AG09309 (cell line): ENCODE data around the gene LMX1A.

Source experiments
- DNase-seq: peaks from one replicate; pipeline ENCODE4 v3.0.0-alpha.2; 2010; ENCODE audit warnings: low read depth
- H3K4me3 ChIP-seq: 2 replicates; pipeline ENCODE4 v1.5.1; 2011; ENCODE audit warnings: mild to moderate bottlenecking, low read depth, low read length, moderate library complexity; ENCODE audit not compliant: control insufficient read depth
- TF ChIP-seq, protein P1 (sequence below): IDR thresholded peaks from 2 replicates; pipeline ENCODE4 v1.5.1; 2011; ENCODE audit warnings: mild to moderate bottlenecking, low read depth, low read length, inconsistent platforms; ENCODE audit not compliant: insufficient read depth, control insufficient read depth; ENCODE audit errors: missing control alignments

Gene LMX1A

DNA sequence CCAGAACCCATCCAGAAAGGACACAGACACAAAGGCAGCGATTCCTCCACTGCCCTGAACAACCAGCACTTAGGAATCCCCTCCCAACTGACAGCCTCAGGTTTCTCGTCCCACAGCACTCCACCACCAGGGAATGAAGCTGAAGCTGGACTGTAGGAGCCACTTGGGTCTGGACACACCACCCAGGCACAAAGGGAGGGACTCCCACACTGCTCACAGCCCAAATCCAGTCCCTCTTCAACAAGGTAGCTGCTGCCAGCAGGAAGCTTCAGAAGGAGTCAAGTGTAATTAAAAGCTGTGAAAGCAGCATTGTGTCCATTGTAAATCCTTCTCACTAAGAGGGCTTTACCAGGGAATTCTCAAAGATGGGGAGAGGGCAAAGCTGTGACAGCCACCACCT is 29.0 kb downstream of the LMX1A start:
- TF ChIP-seq, protein P1, sequence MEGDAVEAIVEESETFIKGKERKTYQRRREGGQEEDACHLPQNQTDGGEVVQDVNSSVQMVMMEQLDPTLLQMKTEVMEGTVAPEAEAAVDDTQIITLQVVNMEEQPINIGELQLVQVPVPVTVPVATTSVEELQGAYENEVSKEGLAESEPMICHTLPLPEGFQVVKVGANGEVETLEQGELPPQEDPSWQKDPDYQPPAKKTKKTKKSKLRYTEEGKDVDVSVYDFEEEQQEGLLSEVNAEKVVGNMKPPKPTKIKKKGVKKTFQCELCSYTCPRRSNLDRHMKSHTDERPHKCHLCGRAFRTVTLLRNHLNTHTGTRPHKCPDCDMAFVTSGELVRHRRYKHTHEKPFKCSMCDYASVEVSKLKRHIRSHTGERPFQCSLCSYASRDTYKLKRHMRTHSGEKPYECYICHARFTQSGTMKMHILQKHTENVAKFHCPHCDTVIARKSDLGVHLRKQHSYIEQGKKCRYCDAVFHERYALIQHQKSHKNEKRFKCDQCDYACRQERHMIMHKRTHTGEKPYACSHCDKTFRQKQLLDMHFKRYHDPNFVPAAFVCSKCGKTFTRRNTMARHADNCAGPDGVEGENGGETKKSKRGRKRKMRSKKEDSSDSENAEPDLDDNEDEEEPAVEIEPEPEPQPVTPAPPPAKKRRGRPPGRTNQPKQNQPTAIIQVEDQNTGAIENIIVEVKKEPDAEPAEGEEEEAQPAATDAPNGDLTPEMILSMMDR, result no peak
- no peak overlapping the region for H3K4me3 ChIP-seq
- no peak for DNase-seq

DNA sequence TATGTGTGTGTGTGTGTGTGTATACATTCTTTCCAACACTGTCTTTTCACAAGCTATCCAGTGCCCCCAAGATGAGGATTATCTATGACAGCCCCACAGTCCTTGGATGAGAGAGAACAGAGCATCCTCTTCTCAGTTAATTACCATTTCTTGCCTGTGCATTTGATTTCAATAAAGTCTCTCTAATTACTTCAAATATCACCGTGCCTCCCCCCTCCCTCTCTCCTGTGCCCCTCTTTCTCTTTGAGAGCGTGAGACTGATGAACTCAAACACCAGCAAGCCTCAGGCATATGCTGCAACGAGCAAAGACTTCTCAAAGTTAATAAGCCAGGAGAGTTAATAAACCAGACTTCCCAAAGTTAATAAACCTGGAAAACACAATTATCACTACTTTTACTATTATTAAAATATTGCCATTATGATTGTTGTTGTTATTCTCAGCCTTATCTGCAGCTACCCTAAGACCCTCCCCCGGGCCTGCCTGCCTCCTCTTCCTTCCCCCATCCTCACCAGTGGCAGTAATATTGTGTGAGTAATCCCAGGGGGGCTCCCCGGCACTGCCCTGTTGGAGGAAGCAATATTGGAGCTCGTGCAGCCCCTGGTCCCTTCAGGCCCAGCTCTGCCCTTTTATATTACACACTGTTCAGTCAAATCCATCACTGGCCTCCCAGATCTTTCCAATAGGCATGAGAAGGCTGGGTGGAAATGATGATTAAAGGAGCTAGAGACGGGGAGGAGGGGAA is 30.9 kb downstream of the LMX1A start:
- TF ChIP-seq, protein P1, result no peak
- DNase-seq, result no peak
- no peak overlapping the region for H3K4me3 ChIP-seq

DNA sequence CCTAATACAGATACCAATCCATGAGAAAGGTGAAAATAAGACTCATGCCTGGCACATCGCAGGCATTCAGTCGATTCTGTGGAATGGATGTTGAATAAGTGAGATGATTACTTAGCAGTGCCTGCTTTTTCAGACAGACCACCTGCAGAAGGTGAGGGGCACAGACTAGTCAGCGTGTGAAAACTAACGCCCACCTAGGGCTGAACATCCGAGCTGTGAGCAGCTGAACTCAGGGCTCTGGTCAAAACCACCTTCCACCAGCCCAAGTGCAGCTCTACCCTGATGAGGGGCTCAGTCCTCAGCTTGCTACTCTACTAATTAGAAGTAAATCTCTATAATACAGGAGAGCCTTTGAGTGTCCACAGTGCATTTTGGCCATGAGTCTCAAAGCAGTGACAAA is 32.5 kb downstream of the LMX1A start:
- H3K4me3 ChIP-seq, result no peak overlapping the region
- TF ChIP-seq, protein P1, result no peak
- no peak for DNase-seq

DNA sequence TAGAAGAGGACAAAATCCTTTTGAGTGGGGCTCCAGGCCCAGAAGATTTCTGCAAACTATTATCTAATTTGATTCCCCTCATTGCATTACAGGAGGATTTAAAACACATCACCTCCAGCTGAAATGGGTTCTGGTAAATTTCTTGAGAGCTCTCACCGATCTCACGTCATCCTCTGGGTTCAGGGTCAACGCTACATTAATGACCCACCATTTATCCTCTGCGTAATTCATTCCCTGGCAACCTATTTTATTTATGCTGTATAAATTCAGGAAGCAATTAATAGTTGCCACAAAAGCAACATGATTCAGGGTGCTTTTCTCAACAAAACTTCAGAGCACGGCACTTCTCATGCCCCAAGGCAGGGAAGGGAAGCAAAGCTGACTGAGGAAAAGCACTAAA is 38.9 kb downstream of the LMX1A start:
- no peak overlapping the region for H3K4me3 ChIP-seq
- TF ChIP-seq, protein P1, result no peak
- DNase-seq, result no peak

DNA sequence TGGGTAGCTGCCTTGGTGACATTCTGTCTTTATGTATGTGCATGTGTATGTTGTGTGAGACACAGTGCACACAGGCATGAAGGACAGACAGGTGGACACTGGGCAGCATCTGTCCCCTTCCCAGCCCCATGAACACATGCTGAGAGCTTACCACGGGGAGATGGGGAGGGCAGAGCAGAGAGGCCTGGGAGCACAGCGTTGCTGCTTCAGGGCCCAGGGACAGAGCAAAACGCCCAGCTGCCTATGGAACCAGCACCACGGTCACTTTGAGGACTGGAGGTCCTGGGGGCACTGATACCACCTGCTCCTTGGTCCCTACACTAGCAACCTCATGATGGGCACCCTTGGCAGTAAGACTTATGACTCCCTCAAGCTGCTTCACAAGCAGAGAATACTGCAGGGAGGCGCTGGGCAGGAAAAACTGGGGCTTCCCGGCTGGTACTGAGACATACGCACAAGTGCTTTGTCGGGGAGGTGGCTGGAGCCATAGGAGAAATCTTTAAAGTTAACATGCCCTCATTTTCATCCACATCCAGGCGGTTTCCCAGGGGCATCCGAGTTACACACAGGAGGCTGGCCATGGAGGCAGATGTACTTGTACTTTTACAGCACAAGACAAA is 40.3 kb downstream of the LMX1A start:
- DNase-seq, result no peak
- TF ChIP-seq, protein P1, result no peak
- H3K4me3 ChIP-seq, result no peak overlapping the region

DNA sequence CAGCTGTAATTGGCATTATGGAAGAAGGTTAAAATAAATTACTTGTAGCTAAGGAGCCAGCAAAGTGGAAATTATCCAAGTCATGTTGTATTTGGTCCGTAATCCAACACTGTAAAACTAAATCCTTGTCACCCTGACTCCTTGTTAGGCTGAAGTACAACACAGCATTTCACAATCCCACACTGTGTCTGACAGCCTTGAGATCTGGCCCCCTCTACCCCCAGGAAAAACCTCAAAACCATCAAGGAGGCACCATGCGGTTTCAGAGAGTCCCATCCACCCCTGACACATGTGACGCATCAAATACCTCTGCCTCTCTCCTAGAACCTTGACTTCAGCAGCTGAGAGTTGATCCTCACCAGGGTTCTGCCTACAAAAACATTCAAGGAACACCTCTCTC is 41.0 kb downstream of the LMX1A start:
- H3K4me3 ChIP-seq, result no peak overlapping the region
- TF ChIP-seq, protein P1, result no peak
- DNase-seq, result no peak
